ENCODE results near the gene DYRK1B.

DNA sequence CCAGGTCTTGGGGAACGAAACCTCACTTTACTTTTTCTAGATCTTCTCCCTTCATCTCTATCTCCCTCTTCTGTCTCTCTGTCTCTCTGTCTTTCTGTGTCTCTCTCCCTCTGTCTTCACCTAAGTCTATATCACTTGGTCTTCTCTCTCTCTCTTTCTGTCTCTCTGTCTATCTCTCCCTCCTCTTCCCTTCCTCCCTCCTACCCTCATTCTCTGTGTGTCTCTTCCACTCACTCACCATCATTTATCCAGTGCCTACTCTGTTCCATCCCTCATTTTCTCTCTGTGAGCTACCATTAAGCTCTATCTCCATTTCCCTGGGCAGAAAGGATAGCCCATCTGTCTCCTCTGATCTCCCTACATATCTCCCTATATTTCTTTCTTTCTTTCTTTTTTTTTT, 44.4 kb upstream of the DYRK1B start:
- TF ChIP-seq, protein P1, sequence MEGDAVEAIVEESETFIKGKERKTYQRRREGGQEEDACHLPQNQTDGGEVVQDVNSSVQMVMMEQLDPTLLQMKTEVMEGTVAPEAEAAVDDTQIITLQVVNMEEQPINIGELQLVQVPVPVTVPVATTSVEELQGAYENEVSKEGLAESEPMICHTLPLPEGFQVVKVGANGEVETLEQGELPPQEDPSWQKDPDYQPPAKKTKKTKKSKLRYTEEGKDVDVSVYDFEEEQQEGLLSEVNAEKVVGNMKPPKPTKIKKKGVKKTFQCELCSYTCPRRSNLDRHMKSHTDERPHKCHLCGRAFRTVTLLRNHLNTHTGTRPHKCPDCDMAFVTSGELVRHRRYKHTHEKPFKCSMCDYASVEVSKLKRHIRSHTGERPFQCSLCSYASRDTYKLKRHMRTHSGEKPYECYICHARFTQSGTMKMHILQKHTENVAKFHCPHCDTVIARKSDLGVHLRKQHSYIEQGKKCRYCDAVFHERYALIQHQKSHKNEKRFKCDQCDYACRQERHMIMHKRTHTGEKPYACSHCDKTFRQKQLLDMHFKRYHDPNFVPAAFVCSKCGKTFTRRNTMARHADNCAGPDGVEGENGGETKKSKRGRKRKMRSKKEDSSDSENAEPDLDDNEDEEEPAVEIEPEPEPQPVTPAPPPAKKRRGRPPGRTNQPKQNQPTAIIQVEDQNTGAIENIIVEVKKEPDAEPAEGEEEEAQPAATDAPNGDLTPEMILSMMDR (IDR thresholded peaks at IDR 0.05), result no peak
- TF ChIP-seq EP300 (IDR thresholded peaks at IDR 0.05; ENCODE audit: borderline replicate concordance in 1 of 2, low read depth in 1 of 2, low read length in 1 of 2) (no peak), POLR2AphosphoS5 (IDR thresholded peaks at IDR 0.05; ENCODE audit: low read depth, low read length) (no peak), CHD2 (IDR thresholded peaks at IDR 0.05; ENCODE audit: low read length, partially characterized antibody) (no peak), FOSL2 (IDR thresholded peaks at IDR 0.05; ENCODE audit: borderline replicate concordance, low read depth) (no peak), REST (IDR thresholded peaks at IDR 0.05; ENCODE audit: low read depth, low read length) (no peak)

Data from SK-N-SH (cell line).